ENCODE measurements around the gene NXN.
A peak's percentile ranks its signal among the peaks of the same experiment; 100 is the strongest.

Gene NXN

DNA sequence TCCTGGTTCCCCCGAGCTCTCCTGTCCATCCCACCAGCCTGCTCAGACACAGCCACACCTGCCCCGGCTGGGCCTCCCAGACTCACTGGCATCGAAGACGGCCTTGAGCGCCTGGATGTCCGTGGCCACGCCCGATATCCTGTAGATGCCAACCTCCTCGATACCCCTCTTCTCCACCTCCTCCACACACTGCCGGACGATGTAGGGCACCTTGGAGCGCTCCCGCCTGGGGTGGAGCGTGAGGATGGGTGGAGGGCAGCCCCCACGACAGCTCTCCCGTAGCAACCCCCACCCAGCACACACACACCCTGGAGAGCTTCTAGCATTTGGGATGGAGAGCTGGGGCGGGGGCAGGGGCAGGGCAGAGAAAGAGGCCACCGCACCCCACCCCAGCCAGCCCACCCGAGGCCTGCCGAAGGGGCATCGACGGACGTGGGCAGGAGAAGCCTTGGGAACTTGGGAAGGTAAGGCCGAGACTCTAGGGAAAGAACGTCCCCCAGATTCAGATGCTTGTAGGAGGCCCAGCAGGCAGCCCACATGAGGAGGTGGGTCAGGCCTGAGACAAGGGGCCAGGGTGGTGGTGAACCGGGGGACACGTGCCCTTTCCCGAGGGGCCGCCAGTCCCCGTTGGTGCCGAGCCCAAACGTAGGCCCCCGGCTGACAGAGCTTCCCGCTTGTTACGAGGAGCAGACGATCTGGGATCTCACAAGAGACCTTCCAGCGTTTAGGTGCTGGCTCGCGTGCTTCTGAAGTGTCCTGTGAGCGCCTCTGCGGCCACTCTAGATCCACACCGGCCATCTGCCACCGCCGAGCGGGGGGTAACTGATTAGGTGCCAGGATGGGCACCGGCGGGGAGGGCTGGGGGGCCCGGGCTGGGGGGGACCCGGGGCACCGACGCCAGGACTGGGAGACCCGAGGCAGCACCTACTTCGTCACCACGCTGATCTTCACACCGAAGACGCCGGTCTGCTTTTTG is 32.5 kb upstream of the NXN start:
- DNase-seq (ENCODE audit: low spot score in 2 of 2) (no peak), ATAC-seq (replicated peaks; ENCODE audit: extremely low read depth, poor library complexity, severe bottlenecking) (no peak)
- no peak overlapping the region for H3K27ac Mint-ChIP-seq (ENCODE audit: low read depth)
- no peaks in the 10 kb centered on the region for H3K9me3 Mint-ChIP-seq
- H3K4me3 Mint-ChIP-seq = no peak overlapping the region
- H3K36me3 Mint-ChIP-seq (ENCODE audit: insufficient read depth) = peaks cover 17% of the 10 kb centered on the region
- no peaks in the 10 kb centered on the region for H3K27me3 Mint-ChIP-seq
- no peaks in the 10 kb centered on the region for H3K4me1 Mint-ChIP-seq

GRCh38 chr17:1011138-1011537 is 31.6 kb upstream of the NXN start:
- no peak for ATAC-seq (replicated peaks; ENCODE audit: extremely low read depth, poor library complexity, severe bottlenecking)
- H3K4me1 Mint-ChIP-seq = no peaks in the 10 kb centered on the region
- peaks cover 14% of the 10 kb centered on the region for H3K36me3 Mint-ChIP-seq (ENCODE audit: insufficient read depth)
- DNase-seq (ENCODE audit: low spot score in 2 of 2) = no peak
- no peaks in the 10 kb centered on the region for H3K27me3 Mint-ChIP-seq
- H3K9me3 Mint-ChIP-seq = no peaks in the 10 kb centered on the region
- no peak overlapping the region for H3K4me3 Mint-ChIP-seq
- no peak overlapping the region for H3K27ac Mint-ChIP-seq (ENCODE audit: low read depth)

DNA sequence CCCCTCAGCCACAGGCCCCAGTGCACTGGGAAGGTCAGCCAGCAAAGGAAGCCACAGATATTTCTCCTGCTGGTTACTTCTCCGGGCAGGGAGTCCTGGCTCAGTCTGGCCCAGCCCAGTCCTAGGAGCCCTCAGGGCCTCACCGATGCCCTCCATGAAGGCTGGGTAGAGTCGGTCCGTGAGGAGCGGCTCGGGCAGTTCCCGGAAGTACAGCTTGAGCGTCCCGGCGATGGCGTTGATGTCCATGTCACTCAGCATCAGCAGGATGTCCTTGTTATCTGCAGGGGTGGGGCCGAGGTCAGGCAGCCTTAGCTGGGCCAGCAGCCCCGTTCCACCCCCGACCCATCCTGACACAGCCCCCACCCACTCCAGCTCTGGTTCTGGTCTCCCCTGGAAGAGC is 31.0 kb upstream of the NXN start:
- DNase-seq (ENCODE audit: low spot score in 2 of 2) (no peak), ATAC-seq (replicated peaks; ENCODE audit: extremely low read depth, poor library complexity, severe bottlenecking) (no peak)
- Mint-ChIP-seq H3K4me1 (peaks cover 3% of the 10 kb centered on the region), H3K27ac (ENCODE audit: low read depth) (no peak overlapping the region), H3K9me3 (no peaks in the 10 kb centered on the region), H3K27me3 (no peaks in the 10 kb centered on the region), H3K4me3 (no peak overlapping the region), H3K36me3 (ENCODE audit: insufficient read depth) (peaks cover 16% of the 10 kb centered on the region)

DNA sequence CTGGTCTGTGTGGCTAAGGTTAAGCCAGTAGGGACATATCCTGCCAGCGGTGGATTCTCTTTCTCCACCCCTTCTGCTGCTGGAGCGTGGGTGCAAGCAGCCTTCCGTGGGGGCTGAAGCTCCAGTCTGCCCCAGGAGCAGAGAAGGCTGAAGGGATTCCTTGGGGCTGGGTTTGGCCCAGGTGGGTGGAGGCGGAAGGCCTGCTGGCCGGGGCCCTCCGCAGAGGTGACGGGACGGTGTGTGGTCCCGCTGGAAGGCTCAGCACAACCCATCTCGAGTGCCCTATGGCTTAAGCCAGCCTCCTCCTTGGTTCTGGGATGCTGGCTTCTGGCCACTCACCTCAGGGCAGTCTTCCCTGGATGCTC is 30.5 kb upstream of the NXN start:
- DNase-seq (ENCODE audit: low spot score in 2 of 2) = no peak
- H3K27ac Mint-ChIP-seq (ENCODE audit: low read depth) = no peak overlapping the region
- no peak overlapping the region for H3K4me3 Mint-ChIP-seq
- no peaks in the 10 kb centered on the region for H3K27me3 Mint-ChIP-seq
- H3K9me3 Mint-ChIP-seq = no peaks in the 10 kb centered on the region
- H3K4me1 Mint-ChIP-seq = peaks cover 8% of the 10 kb centered on the region
- peaks cover 16% of the 10 kb centered on the region for H3K36me3 Mint-ChIP-seq (ENCODE audit: insufficient read depth)
- no peak for ATAC-seq (replicated peaks; ENCODE audit: extremely low read depth, poor library complexity, severe bottlenecking)

DNA sequence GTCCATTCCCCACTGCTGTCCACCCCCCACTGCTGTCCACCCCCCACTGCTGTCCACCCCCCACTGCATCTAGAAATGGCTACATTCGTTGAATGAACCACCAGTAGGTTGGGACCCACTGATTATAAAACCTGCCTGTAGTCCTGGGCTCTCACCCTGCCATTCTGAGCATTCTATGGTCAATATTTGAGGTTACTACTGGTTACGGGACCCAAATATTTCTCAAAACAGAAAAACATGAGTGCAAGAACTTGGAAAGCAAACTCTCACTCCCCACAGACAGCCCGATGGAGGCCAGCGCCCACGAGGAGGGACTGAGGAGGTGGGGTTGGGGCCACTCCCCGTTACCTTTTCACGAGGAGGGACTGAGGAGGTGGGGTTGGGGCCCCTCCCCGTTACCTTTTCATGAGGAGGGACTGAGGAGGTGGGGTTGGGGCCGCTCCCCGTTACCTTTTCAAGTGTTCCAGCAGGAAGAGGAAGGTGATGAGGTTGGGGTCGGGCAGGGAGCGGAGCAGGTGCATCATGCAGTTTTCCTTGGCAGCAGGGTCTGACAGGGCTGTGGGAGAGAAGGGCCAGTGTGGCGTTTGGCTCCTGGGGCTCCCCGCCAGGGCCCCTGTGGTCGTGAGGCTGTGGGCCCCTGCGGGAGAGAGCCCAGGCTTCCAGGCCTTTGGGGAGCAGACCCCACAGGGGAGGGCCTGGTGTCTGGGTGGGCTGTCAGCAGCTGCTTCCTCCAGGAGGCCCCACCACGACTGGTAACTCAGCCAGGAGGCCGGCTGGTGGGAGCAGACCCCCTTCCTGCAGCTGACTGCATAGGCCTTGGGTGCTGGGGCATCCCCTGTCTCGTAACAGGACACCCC is 29.9 kb upstream of the NXN start:
- Mint-ChIP-seq H3K4me3 (no peak overlapping the region), H3K27me3 (no peaks in the 10 kb centered on the region), H3K36me3 (ENCODE audit: insufficient read depth) (peaks cover 20% of the 10 kb centered on the region), H3K9me3 (no peaks in the 10 kb centered on the region), H3K4me1 (peaks cover 10% of the 10 kb centered on the region), H3K27ac (ENCODE audit: low read depth) (no peak overlapping the region)
- no peak for DNase-seq (ENCODE audit: low spot score in 2 of 2)
- no peak for ATAC-seq (replicated peaks; ENCODE audit: extremely low read depth, poor library complexity, severe bottlenecking)

GRCh38 chr17:1008008-1008761 is 28.6 kb upstream of the NXN start:
- ATAC-seq (replicated peaks; ENCODE audit: extremely low read depth, poor library complexity, severe bottlenecking) (no peak), DNase-seq (ENCODE audit: low spot score in 2 of 2) (no peak)
- H3K4me1 Mint-ChIP-seq = peaks cover 10% of the 10 kb centered on the region
- no peak overlapping the region for H3K4me3 Mint-ChIP-seq
- H3K27me3 Mint-ChIP-seq = no peaks in the 10 kb centered on the region
- no peak overlapping the region for H3K27ac Mint-ChIP-seq (ENCODE audit: low read depth)
- H3K36me3 Mint-ChIP-seq (ENCODE audit: insufficient read depth) = peaks cover 21% of the 10 kb centered on the region
- H3K9me3 Mint-ChIP-seq = no peaks in the 10 kb centered on the region

DNA sequence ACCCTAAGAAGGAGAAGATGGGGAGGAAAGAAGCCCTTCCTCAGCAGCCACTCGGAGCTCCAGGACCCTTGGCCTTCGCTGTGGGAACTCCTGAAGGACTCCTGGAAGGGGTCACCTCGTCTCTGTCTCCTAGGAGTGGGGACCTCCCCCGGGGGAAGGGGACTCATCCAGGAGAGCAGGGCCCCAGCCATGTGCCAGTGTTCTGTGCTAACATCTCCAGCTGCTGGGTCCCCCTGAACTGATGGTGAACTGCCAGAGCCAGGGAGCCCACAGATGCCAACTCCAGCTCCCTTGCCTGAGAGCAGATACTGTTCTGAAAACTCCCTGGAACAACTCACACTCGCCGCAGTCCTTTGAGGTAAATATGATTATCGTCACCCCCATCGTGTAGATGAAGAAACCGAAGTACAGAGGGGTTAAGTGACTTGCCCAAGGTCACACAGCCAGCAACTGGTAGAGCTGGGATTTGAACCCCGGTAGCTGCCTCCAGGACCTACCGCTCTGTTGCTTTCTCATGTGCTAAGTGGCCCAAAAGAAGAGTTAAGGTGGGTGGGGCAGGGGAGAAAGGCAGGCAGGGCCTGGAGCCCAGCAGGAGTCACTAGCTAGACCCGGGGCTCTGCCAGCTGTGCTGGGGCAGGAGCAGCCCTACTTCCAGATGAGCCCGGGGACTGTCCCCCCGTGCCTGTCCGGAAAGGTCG is 27.9 kb upstream of the NXN start:
- peaks cover 24% of the 10 kb centered on the region for H3K36me3 Mint-ChIP-seq (ENCODE audit: insufficient read depth)

DNA sequence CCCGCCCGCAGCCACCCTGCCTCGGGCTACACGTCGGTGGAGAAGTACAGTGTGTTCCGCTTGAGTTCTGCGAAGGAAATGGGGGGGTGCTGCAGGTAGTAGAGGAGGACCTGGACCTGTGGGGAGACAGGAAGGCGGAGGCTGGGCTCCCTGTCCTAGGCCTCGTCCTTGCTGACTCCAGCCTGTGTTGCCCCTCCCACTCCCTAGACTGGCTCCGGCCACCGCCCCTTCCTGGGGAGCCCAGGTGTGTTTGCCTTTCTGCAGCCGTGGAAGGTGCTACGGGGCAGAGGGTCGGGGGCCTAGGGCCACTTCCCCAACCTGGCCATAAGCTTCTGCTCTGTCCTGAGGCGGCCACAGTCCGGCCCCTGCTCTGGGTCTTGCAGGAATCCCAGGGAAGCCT is 26.5 kb upstream of the NXN start:
- no peak overlapping the region for H3K27ac Mint-ChIP-seq (ENCODE audit: low read depth)
- H3K4me1 Mint-ChIP-seq = peaks cover 10% of the 10 kb centered on the region
- H3K36me3 Mint-ChIP-seq (ENCODE audit: insufficient read depth) = peaks cover 29% of the 10 kb centered on the region
- DNase-seq (ENCODE audit: low spot score in 2 of 2) = no peak
- H3K9me3 Mint-ChIP-seq = no peaks in the 10 kb centered on the region
- H3K27me3 Mint-ChIP-seq = no peaks in the 10 kb centered on the region
- no peak overlapping the region for H3K4me3 Mint-ChIP-seq
- no peak for ATAC-seq (replicated peaks; ENCODE audit: extremely low read depth, poor library complexity, severe bottlenecking)

More for the DNA sequence above, 27.9 kb upstream of the NXN start:
- Mint-ChIP-seq H3K9me3 (no peaks in the 10 kb centered on the region), H3K4me1 (peaks cover 10% of the 10 kb centered on the region), H3K27ac (ENCODE audit: low read depth) (no peak overlapping the region), H3K27me3 (no peaks in the 10 kb centered on the region), H3K4me3 (no peak overlapping the region)
- no peak for DNase-seq (ENCODE audit: low spot score in 2 of 2)
- no peak for ATAC-seq (replicated peaks; ENCODE audit: extremely low read depth, poor library complexity, severe bottlenecking)

DNA sequence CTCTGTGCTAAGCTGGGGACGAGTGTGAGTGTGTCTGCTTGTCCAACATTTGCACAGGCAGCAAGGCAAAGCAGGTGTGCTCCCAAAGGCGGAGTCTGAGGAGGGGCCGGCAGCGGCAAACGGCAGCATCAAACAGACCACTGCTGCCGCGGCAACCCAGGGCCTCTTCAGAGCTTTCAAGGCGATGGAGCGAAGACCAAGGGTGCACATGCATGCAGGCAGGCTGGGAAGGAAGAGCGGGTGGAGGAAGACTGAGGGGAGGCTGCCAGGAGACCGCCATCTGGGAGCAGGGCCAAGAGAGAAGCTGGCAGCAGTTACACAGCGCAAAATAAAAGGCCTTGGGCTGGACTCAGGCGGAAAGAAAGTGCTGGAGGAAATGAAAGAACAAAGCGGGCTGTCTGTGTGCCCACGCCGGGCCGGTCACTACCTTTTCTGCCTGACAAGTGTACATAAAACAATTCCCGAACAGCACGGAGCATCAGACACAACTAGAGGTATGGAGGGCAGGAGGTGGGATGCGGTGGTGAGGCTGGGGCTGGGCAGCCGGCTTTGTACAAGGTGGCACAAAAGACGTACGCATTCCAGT is 25.9 kb upstream of the NXN start:
- no peak for DNase-seq (ENCODE audit: low spot score in 2 of 2)

DNA sequence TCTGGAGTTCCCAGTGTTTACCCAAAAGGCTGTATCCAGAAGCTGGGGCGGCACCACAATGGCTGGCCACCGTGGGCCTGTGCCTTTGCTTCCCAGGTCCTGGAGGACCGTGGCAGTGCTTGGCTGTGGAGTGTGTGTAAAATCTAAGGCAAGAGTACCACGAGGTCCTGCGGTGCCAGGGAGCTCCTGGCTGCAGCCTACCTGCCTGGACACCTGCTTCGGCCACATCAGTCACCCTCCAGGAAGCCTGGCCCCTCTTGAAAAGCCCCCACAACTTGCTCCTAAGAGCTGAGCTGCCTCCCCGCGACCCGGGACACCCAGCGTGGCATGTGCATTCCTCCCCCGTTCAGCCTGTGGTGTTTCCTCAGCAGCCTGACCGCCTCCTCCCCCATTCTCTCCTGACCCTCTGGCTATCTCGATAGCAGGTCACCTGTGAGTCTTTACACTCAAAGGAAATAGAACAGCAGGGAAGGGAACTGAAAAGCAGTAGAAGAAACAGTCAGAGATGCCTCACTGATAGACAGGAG is 25.3 kb upstream of the NXN start:
- Mint-ChIP-seq H3K27me3 (no peaks in the 10 kb centered on the region), H3K36me3 (ENCODE audit: insufficient read depth) (peaks cover 38% of the 10 kb centered on the region), H3K4me3 (no peak overlapping the region), H3K27ac (ENCODE audit: low read depth) (peak overlapping the region; percentile 35), H3K9me3 (no peaks in the 10 kb centered on the region), H3K4me1 (peaks cover 10% of the 10 kb centered on the region)
- no peak for DNase-seq (ENCODE audit: low spot score in 2 of 2)
- ATAC-seq (replicated peaks; ENCODE audit: extremely low read depth, poor library complexity, severe bottlenecking) = no peak

More for the DNA sequence above, 25.9 kb upstream of the NXN start:
- H3K36me3 Mint-ChIP-seq (ENCODE audit: insufficient read depth) = peaks cover 34% of the 10 kb centered on the region
- peak overlapping the region; percentile 18 for H3K4me3 Mint-ChIP-seq
- H3K4me1 Mint-ChIP-seq = peaks cover 10% of the 10 kb centered on the region
- no peaks in the 10 kb centered on the region for H3K27me3 Mint-ChIP-seq
- H3K27ac Mint-ChIP-seq (ENCODE audit: low read depth) = peak overlapping the region; percentile 35
- ATAC-seq (replicated peaks; ENCODE audit: extremely low read depth, poor library complexity, severe bottlenecking) = no peak
- H3K9me3 Mint-ChIP-seq = no peaks in the 10 kb centered on the region

- no peak overlapping the region for H3K4me3 Mint-ChIP-seq
- H3K27ac Mint-ChIP-seq (ENCODE audit: low read depth) = no peak overlapping the region
- peaks cover 13% of the 10 kb centered on the region for H3K4me1 Mint-ChIP-seq
- H3K27me3 Mint-ChIP-seq = no peaks in the 10 kb centered on the region
- H3K9me3 Mint-ChIP-seq = no peaks in the 10 kb centered on the region
- ATAC-seq (replicated peaks; ENCODE audit: extremely low read depth, poor library complexity, severe bottlenecking) (no peak), DNase-seq (ENCODE audit: low spot score in 2 of 2) (no peak)
- peaks cover 37% of the 10 kb centered on the region for H3K36me3 Mint-ChIP-seq (ENCODE audit: insufficient read depth)
These were observed 24.6 kb upstream of the NXN start for GRCh38 chr17:1003972-1004768.

Measured in central memory CD8-positive, alpha-beta T cell (primary cell).